ENCODE data around the gene AP1M2. TPM values are rescaled to one million over a fixed set of nuclear protein-coding genes. Genes with fewer than 3 reads are reported as not detected.

Gene AP1M2
- total RNA-seq, 1 experiment from 2014 or later, result 196 TPM

DNA sequence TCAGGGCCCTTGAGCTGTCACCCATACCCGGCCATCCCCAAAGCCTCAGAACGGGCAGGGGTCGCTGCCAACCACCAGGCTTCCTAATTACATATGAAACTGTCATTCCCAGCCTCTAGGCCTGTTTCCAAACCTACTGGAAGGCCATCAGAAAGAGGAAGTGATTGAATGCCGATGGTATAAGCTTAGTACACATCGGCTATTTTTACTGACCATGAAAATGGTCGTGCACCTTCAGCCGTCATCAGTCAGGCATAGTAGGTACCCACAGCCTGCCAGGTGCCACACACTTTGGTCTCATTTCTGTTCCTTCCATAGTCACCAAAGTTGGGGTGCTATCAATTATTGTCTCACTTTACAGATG is 31.5 kb downstream of the AP1M2 start:
- Histone ChIP-seq H3K4me3 (ENCODE audit: low read depth, low read length) (no peak overlapping the region), H3K27me3 (replicated peaks; ENCODE audit: control insufficient read depth, insufficient read depth, low read length) (no peaks in the 10 kb centered on the region), H3K9me3 (no peaks in the 10 kb centered on the region), H3K36me3 (ENCODE audit: control insufficient read depth, insufficient read depth, low read length) (no peaks in the 10 kb centered on the region), H3K4me1 (no peaks in the 10 kb centered on the region)
- ChIA-PET POLR2A (interaction anchor here (0.6 kb wide), 1 partner anchor 166 kb away, joined by 3 read pairs; no protein-coding TSS in a partner anchor), CTCF (no interaction called here)
- H3K4me3 Mint-ChIP-seq (ENCODE audit: unreplicated experiment), result no peak overlapping the region
- H3K9me3 Mint-ChIP-seq (ENCODE audit: unreplicated experiment), result no peaks in the 10 kb centered on the region
- no peaks in the 10 kb centered on the region for H3K4me1 Mint-ChIP-seq (ENCODE audit: low read depth, unreplicated experiment)
- TF ChIP-seq, protein P1, sequence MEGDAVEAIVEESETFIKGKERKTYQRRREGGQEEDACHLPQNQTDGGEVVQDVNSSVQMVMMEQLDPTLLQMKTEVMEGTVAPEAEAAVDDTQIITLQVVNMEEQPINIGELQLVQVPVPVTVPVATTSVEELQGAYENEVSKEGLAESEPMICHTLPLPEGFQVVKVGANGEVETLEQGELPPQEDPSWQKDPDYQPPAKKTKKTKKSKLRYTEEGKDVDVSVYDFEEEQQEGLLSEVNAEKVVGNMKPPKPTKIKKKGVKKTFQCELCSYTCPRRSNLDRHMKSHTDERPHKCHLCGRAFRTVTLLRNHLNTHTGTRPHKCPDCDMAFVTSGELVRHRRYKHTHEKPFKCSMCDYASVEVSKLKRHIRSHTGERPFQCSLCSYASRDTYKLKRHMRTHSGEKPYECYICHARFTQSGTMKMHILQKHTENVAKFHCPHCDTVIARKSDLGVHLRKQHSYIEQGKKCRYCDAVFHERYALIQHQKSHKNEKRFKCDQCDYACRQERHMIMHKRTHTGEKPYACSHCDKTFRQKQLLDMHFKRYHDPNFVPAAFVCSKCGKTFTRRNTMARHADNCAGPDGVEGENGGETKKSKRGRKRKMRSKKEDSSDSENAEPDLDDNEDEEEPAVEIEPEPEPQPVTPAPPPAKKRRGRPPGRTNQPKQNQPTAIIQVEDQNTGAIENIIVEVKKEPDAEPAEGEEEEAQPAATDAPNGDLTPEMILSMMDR (IDR thresholded peaks at IDR 0.05; ENCODE audit: insufficient read depth in 1 of 2, low read depth in 1 of 2, low read length in 1 of 2, severe bottlenecking in 1 of 2, unreplicated experiment in 1 of 2), result no peak
- no peak overlapping the region for H3K27ac Mint-ChIP-seq (ENCODE audit: unreplicated experiment)
- peaks cover 68% of the 10 kb centered on the region for H3K36me3 Mint-ChIP-seq (ENCODE audit: insufficient read depth, unreplicated experiment)
- H3K27me3 Mint-ChIP-seq (ENCODE audit: insufficient read depth, unreplicated experiment), result no peaks in the 10 kb centered on the region
- no TSS peak for BruUV-seq (replicated peaks)
- DNase-seq, result no peak
- intact Hi-C loops (cut with micrococcal nuclease; ENCODE audit: unreplicated experiment), result loop anchor here (1.0 kb wide), 1 partner anchor 10 kb away; no protein-coding TSS in a partner anchor

DNA sequence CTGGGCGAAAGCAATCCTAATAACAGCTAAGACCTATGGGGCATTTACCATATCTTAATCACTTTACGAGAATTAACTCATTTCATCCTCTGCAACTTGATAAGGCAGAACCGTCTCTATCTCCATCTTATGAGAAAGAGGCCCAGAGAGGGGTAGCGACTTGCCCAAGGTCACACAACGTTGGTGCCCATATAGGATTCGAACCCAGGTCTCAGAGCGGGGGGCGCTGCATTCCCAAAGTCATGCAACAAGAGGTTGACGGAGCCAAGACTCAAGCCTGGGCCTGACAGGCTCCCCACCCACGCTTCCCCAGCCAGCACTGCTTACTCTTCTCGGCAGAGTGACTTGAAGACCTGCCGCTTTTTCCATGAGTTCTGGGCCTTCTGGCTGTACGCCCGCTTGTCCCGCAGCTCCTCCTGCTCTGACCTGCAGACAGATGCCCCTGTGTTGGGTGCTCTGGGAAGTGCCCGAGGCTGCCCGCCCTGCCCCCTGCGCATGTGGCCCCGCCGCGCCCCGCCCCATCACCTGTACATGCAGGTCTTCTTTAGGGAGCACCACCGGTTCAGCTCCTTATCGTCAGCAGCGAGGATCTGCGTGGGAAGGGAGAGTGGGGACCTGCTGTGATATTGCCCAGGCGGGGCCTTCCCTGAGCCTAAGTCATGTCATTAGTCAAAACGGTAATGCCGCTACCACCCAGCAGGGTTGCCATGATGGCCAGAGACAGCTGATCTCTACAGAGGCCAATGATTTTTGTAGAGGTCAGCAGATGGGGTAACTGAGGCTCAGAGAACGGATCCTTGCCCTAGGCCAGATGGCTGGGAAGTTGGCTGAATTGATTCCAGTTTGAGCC is 32.1 kb downstream of the AP1M2 start:
- no peaks in the 10 kb centered on the region for H3K4me1 ChIP-seq
- Mint-ChIP-seq H3K4me3 (ENCODE audit: unreplicated experiment) (no peak overlapping the region), H3K4me1 (ENCODE audit: low read depth, unreplicated experiment) (no peaks in the 10 kb centered on the region), H3K27me3 (ENCODE audit: insufficient read depth, unreplicated experiment) (no peaks in the 10 kb centered on the region), H3K36me3 (ENCODE audit: insufficient read depth, unreplicated experiment) (peaks cover 74% of the 10 kb centered on the region), H3K27ac (ENCODE audit: unreplicated experiment) (no peak overlapping the region), H3K9me3 (ENCODE audit: unreplicated experiment) (no peaks in the 10 kb centered on the region)
- no peaks in the 10 kb centered on the region for H3K27me3 ChIP-seq (replicated peaks; ENCODE audit: control insufficient read depth, insufficient read depth, low read length)
- peaks cover 2% of the 10 kb centered on the region; the same call in 1 of the 2 replicates for H3K36me3 ChIP-seq (ENCODE audit: control insufficient read depth, insufficient read depth, low read length)
- ChIA-PET CTCF (interaction anchor here (0.6 kb wide), 1 partner anchor 10 kb away, joined by 4 read pairs; no protein-coding TSS in a partner anchor), POLR2A (no interaction called here)
- no TSS peak for BruUV-seq (replicated peaks)
- TF ChIP-seq, protein P1 (IDR thresholded peaks at IDR 0.05; ENCODE audit: insufficient read depth in 1 of 2, low read depth in 1 of 2, low read length in 1 of 2, severe bottlenecking in 1 of 2, unreplicated experiment in 1 of 2), result peak in 1 of 2 experiments; percentile 24
- H3K9me3 ChIP-seq, result no peaks in the 10 kb centered on the region
- intact Hi-C loops (cut with micrococcal nuclease; ENCODE audit: unreplicated experiment), result loop anchor here (1.0 kb wide), 1 partner anchor 10 kb away; no protein-coding TSS in a partner anchor
- DNase-seq, result no peak
- no peak overlapping the region for H3K4me3 ChIP-seq (ENCODE audit: low read depth, low read length)

DNA sequence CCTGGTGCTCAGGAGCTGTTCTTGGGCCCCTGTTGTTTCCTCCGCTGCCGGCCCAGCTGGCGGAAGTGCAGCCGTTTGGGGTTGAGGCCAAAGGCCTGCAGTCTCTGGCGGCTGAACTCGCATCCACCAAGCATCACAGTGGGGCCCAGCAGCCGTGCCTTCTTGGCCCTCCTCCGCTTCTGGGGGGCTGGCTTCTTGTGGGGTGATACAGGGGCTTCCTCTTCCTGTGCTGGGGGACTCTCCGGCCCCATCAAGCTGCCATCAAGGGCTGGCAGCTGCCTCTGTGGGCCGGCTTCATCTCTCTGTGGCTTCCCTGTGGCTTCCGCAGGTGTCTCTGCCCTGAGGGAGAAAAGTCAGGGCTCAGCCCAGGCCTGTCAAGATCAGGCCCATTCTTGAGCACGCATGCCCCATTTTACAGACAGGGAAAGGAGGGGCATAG is 33.1 kb downstream of the AP1M2 start:
- no peaks in the 10 kb centered on the region for H3K9me3 ChIP-seq
- peaks cover 2% of the 10 kb centered on the region; the same call in 1 of the 2 replicates for H3K36me3 ChIP-seq (ENCODE audit: control insufficient read depth, insufficient read depth, low read length)
- Mint-ChIP-seq H3K9me3 (ENCODE audit: unreplicated experiment) (no peaks in the 10 kb centered on the region), H3K36me3 (ENCODE audit: insufficient read depth, unreplicated experiment) (peaks cover 84% of the 10 kb centered on the region), H3K4me3 (ENCODE audit: unreplicated experiment) (no peak overlapping the region), H3K4me1 (ENCODE audit: low read depth, unreplicated experiment) (no peaks in the 10 kb centered on the region), H3K27ac (ENCODE audit: unreplicated experiment) (no peak overlapping the region), H3K27me3 (ENCODE audit: insufficient read depth, unreplicated experiment) (no peaks in the 10 kb centered on the region)
- ChIA-PET CTCF (no interaction called here), POLR2A (no interaction called here)
- no TSS peak for BruUV-seq (replicated peaks)
- intact Hi-C loops (cut with micrococcal nuclease; ENCODE audit: unreplicated experiment), result no loop called here
- TF ChIP-seq, protein P1 (IDR thresholded peaks at IDR 0.05; ENCODE audit: insufficient read depth in 1 of 2, low read depth in 1 of 2, low read length in 1 of 2, severe bottlenecking in 1 of 2, unreplicated experiment in 1 of 2), result no peak
- no peaks in the 10 kb centered on the region for H3K27me3 ChIP-seq (replicated peaks; ENCODE audit: control insufficient read depth, insufficient read depth, low read length)
- H3K4me3 ChIP-seq (ENCODE audit: low read depth, low read length), result no peak overlapping the region
- DNase-seq, result no peak
- no peaks in the 10 kb centered on the region for H3K4me1 ChIP-seq

Measured in Caco-2 (cell line).